Measurements from ENCODE around the gene NPAS2. TPM values are rescaled to one million over a fixed set of nuclear protein-coding genes. Genes with fewer than 3 reads are reported as not detected.

NPAS2 gene
- total RNA-seq, 1 donor from 2014 or later: 72.6 TPM

DNA sequence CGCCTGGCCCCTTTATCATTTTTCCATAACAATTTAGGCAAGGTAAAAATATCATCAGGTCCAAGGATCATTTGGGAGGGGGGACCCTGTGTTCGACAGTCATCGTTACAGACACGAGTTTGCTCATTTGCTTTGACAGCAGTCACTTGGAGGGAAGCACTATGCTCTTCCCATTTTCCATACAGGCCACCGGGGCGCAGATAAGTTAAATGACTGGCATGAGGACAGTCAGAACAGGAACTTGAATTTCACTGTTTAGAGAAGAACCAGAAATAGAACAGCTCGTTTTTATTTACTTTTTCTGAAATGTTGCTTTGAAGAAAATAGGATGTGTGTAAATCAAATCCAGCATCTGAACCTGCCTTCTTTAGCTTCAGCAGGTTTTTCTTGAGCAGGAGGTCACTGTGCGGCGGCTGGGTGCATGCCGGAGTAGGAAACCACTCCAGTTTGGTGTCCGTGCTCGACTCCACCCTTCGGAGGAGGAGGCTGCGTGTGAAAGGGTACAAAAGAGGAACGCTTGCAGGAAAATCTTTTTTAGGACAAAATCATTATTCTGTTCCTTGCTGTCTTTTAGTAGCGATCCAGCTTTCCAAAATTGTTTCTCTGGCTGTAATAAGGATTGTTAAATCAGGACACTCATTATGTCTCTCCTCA lies 15.2 kb downstream of the NPAS2 start:
- peaks cover 12 to 20% of the 10 kb centered on the region in 2 donors for H3K4me1 ChIP-seq
- TF ChIP-seq, protein P1, sequence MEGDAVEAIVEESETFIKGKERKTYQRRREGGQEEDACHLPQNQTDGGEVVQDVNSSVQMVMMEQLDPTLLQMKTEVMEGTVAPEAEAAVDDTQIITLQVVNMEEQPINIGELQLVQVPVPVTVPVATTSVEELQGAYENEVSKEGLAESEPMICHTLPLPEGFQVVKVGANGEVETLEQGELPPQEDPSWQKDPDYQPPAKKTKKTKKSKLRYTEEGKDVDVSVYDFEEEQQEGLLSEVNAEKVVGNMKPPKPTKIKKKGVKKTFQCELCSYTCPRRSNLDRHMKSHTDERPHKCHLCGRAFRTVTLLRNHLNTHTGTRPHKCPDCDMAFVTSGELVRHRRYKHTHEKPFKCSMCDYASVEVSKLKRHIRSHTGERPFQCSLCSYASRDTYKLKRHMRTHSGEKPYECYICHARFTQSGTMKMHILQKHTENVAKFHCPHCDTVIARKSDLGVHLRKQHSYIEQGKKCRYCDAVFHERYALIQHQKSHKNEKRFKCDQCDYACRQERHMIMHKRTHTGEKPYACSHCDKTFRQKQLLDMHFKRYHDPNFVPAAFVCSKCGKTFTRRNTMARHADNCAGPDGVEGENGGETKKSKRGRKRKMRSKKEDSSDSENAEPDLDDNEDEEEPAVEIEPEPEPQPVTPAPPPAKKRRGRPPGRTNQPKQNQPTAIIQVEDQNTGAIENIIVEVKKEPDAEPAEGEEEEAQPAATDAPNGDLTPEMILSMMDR (IDR thresholded peaks at IDR 0.05): no peak
- no peak for DNase-seq (ENCODE audit: low spot score in 2 of 2)
- H3K36me3 ChIP-seq: no peaks in the 10 kb centered on the region
- no peak overlapping the region for H3K27ac ChIP-seq
- H3K4me3 ChIP-seq: no peak overlapping the region
- intact Hi-C loops (cut with DNase I): no loop called here
- H3K9me3 ChIP-seq: no peaks in the 10 kb centered on the region
- no peaks in the 10 kb centered on the region for H3K27me3 ChIP-seq

DNA sequence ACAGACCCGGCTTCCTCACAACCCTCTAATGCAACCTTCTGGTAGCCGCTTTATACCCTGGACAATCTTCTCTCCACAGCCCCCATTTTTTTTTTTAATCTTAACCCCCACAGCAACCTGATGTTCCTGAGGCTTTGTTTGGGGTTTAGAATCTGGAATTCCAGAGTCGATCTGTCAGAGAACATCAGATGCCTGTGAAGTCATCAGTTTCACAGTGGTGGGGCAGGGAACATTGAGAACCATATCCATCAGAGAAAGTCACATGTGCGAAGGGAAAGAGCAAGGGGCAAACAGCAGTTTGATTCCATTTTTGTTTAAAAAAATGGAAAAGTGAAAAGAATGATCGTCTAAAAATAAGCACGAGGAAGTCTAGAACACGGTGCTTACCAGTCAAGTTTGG lies 20.6 kb downstream of the NPAS2 start:
- no peak overlapping the region for H3K27ac ChIP-seq
- no peak for DNase-seq (ENCODE audit: low spot score in 2 of 2)
- intact Hi-C loops (cut with DNase I): no loop called here
- H3K4me1 ChIP-seq: peaks cover 0 to 5% of the 10 kb centered on the region in 2 donors
- H3K9me3 ChIP-seq: no peaks in the 10 kb centered on the region
- TF ChIP-seq, protein P1 (IDR thresholded peaks at IDR 0.05): no peak
- H3K36me3 ChIP-seq: no peaks in the 10 kb centered on the region
- no peak overlapping the region for H3K4me3 ChIP-seq
- no peaks in the 10 kb centered on the region for H3K27me3 ChIP-seq

GRCh38 chr2:100842241-100842922 lies 22.4 kb downstream of the NPAS2 start:
- DNase-seq (ENCODE audit: low spot score in 2 of 2): no peak
- Histone ChIP-seq H3K27ac (no peak overlapping the region), H3K4me1 (peaks cover 0 to 2% of the 10 kb centered on the region in 2 donors), H3K9me3 (no peaks in the 10 kb centered on the region), H3K36me3 (no peaks in the 10 kb centered on the region), H3K4me3 (no peak overlapping the region), H3K27me3 (no peaks in the 10 kb centered on the region)
- TF ChIP-seq, protein P1 (IDR thresholded peaks at IDR 0.05): no peak
- intact Hi-C loops (cut with DNase I): no loop called here

DNA sequence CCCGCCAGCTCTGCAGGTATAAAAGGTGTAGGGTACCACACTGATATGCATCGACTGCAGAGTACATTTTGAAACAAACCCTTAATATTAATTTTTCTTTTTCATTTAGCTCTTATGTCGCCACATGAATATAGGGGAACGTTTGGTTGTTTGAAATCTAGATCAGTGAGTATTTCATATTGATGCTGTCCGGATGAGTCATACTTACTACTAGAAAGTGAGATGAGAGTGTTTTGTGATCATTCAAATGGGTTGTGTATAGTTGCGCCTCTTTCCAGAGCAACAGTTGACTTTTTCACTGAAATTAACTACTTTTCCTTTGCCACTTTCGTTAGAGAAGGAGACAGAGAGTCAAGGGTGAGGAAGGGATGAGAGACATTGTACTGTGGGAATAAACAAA lies 24.6 kb downstream of the NPAS2 start:
- no peaks in the 10 kb centered on the region for H3K4me1 ChIP-seq
- no peak for DNase-seq (ENCODE audit: low spot score in 2 of 2)
- H3K4me3 ChIP-seq: no peak overlapping the region
- TF ChIP-seq, protein P1 (IDR thresholded peaks at IDR 0.05): no peak
- H3K36me3 ChIP-seq: no peaks in the 10 kb centered on the region
- no peaks in the 10 kb centered on the region for H3K27me3 ChIP-seq
- intact Hi-C loops (cut with DNase I): no loop called here
- H3K9me3 ChIP-seq: no peaks in the 10 kb centered on the region
- H3K27ac ChIP-seq: no peak overlapping the region

DNA sequence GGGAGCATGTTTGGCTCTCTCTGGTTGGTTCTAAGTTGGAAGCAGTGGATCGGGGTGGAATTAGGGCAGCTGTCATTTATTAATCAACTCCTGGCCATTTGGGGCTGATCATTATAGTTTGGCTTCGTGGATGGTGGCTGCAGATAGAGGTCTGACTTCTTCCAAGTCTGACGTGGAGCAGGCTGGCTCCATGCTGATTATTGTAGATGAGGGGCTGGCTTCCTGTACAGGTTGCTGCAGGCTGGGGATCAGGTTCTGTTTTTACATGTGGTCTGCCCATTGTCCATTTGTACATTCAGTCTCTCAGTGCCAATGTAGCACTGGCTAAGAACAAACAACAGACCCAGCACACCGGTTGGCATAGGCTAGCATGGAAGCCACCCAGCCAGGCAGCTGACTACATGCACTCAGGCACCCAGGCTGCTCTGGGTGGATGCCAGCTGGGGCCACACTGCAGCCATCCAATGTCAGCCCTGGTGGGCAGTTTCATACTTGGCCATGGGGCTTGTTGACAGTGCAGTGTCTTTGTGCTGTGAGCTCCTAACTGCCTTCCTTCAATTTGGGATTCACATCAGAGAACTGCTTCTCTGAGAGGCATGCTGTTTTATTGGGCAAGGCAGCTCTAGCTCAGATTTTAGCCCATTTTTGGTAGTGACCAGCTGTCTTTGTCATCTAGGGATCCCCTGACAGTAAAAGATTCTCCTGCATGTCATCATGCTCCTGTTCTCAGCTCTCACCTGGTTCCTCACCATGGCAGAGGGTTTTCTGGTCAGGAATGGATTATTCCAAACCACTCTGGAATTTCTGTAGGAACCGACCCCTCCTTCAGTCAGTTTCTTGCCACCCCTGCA lies 25.4 kb downstream of the NPAS2 start:
- Histone ChIP-seq H3K27ac (no peak overlapping the region), H3K27me3 (no peaks in the 10 kb centered on the region), H3K36me3 (no peaks in the 10 kb centered on the region), H3K9me3 (no peaks in the 10 kb centered on the region), H3K4me1 (no peaks in the 10 kb centered on the region), H3K4me3 (no peak overlapping the region)
- no peak for DNase-seq (ENCODE audit: low spot score in 2 of 2)
- TF ChIP-seq, protein P1 (IDR thresholded peaks at IDR 0.05): no peak
- intact Hi-C loops (cut with DNase I): no loop called here

Measured in ascending aorta (tissue), 2 donors.